ENCODE data around the gene TSBP1.

GRCh38 chr6:32375739-32376529 lies 4.2 kb upstream of the TSBP1 start:
- TF ChIP-seq, protein P1, sequence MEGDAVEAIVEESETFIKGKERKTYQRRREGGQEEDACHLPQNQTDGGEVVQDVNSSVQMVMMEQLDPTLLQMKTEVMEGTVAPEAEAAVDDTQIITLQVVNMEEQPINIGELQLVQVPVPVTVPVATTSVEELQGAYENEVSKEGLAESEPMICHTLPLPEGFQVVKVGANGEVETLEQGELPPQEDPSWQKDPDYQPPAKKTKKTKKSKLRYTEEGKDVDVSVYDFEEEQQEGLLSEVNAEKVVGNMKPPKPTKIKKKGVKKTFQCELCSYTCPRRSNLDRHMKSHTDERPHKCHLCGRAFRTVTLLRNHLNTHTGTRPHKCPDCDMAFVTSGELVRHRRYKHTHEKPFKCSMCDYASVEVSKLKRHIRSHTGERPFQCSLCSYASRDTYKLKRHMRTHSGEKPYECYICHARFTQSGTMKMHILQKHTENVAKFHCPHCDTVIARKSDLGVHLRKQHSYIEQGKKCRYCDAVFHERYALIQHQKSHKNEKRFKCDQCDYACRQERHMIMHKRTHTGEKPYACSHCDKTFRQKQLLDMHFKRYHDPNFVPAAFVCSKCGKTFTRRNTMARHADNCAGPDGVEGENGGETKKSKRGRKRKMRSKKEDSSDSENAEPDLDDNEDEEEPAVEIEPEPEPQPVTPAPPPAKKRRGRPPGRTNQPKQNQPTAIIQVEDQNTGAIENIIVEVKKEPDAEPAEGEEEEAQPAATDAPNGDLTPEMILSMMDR (IDR thresholded peaks at IDR 0.05; ENCODE audit: insufficient read depth, low read length), result no peak
- TF ChIP-seq POLR2AphosphoS5 (IDR thresholded peaks at IDR 0.05; ENCODE audit: low read depth), result no peak
- TF ChIP-seq, protein P2, sequence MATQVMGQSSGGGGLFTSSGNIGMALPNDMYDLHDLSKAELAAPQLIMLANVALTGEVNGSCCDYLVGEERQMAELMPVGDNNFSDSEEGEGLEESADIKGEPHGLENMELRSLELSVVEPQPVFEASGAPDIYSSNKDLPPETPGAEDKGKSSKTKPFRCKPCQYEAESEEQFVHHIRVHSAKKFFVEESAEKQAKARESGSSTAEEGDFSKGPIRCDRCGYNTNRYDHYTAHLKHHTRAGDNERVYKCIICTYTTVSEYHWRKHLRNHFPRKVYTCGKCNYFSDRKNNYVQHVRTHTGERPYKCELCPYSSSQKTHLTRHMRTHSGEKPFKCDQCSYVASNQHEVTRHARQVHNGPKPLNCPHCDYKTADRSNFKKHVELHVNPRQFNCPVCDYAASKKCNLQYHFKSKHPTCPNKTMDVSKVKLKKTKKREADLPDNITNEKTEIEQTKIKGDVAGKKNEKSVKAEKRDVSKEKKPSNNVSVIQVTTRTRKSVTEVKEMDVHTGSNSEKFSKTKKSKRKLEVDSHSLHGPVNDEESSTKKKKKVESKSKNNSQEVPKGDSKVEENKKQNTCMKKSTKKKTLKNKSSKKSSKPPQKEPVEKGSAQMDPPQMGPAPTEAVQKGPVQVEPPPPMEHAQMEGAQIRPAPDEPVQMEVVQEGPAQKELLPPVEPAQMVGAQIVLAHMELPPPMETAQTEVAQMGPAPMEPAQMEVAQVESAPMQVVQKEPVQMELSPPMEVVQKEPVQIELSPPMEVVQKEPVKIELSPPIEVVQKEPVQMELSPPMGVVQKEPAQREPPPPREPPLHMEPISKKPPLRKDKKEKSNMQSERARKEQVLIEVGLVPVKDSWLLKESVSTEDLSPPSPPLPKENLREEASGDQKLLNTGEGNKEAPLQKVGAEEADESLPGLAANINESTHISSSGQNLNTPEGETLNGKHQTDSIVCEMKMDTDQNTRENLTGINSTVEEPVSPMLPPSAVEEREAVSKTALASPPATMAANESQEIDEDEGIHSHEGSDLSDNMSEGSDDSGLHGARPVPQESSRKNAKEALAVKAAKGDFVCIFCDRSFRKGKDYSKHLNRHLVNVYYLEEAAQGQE (IDR thresholded peaks at IDR 0.05; ENCODE audit: insufficient replicate concordance, low read depth), result no peak
- no peak for TF ChIP-seq GABPA (IDR thresholded peaks at IDR 0.05; ENCODE audit: low read depth)
- no peak for TF ChIP-seq SPI1 (IDR thresholded peaks at IDR 0.05; ENCODE audit: borderline replicate concordance, low read depth)
